ENCODE data around the gene PTPRQ. TPM values are rescaled to one million over a fixed set of nuclear protein-coding genes. Genes with fewer than 3 reads are reported as not detected.

The PTPRQ gene
- total RNA-seq, 1 donor from 2014 or later = 0.64 TPM

DNA sequence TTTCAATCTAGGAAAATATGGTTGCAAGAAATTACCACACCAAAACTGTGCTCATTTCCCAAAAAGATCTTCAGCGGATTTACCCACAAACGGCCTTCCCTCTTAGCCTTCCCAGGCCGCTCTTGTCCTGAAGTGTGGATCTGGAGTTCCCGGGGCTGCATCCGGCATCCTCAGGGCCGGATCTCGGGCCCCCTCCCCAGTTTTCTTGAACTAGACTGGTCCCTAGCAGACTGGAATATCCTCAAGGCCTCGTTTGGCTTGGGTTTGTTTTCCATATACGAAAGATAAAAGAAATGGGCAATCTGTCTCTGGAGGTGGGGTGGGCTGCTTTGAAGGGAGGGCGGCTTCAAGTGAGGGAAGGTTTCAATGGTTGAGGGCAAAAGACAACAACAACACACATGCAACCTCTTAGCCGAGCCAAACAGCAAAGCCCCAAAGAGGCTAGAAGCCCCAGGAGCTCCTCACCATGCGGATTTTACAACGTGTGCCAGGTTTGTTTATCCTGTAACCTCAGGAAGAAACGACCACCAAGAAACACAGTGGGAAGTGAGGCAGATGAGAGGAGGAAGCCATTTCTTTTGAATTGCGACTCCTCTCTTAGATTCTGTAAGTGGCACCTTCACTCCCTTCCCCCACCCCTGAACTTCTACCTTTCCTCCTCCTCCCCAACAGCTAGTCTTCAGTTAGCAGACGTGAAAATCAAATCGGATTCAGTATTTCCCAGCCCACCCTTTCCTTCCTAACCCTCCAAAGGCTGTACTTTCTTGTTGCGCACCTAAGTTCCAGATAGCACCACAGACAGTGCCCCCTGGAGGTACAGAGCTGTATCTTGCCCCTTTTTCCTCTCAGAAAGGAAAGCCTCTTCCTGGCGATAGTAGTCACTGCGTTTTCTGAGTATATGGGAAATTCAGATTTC is 266.0 kb downstream of the PTPRQ start:
- no peak overlapping the region for H3K27ac ChIP-seq
- no peaks in the 10 kb centered on the region for H3K27me3 ChIP-seq
- intact Hi-C loops (cut with DNase I) = no loop called here

DNA sequence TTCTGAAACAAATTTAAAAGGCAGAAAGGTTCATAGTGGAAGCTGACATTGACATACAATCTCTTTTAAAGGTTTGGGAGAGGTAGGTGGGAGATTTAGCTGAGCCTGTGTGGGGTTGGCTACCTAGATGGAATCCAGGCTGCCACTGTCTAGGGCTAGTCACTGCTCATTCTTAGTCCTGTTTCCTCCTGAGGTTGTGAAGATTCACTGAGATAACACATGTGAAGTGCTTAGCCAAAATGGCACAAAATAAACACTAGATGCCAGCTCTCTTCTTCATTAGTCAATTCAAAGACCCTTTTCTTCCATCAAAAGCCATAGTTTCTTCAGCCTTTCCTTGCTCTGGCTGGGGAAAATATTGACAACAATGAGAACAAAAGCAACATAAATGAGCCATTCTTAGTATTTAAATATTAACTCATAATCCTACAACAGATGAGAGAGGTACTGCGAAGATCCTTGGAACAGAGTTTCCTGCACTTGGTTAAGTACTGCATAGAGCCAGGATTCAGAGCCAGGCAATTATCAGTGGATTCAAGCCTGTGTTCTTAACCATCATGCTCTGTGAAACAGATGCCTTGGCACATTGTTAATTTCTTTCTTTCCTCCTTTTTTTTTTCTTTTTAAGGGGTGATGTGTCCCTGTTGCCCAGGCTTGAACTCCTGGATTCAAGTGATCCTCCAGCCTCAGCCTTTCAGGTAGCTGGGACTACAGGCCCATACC is 266.9 kb downstream of the PTPRQ start:
- TF ChIP-seq, protein P1, sequence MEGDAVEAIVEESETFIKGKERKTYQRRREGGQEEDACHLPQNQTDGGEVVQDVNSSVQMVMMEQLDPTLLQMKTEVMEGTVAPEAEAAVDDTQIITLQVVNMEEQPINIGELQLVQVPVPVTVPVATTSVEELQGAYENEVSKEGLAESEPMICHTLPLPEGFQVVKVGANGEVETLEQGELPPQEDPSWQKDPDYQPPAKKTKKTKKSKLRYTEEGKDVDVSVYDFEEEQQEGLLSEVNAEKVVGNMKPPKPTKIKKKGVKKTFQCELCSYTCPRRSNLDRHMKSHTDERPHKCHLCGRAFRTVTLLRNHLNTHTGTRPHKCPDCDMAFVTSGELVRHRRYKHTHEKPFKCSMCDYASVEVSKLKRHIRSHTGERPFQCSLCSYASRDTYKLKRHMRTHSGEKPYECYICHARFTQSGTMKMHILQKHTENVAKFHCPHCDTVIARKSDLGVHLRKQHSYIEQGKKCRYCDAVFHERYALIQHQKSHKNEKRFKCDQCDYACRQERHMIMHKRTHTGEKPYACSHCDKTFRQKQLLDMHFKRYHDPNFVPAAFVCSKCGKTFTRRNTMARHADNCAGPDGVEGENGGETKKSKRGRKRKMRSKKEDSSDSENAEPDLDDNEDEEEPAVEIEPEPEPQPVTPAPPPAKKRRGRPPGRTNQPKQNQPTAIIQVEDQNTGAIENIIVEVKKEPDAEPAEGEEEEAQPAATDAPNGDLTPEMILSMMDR (IDR thresholded peaks at IDR 0.05) = no peak
- Histone ChIP-seq H3K9me3 (no peaks in the 10 kb centered on the region), H3K27me3 (no peaks in the 10 kb centered on the region), H3K36me3 (no peaks in the 10 kb centered on the region), H3K27ac (no peak overlapping the region), H3K4me1 (no peaks in the 10 kb centered on the region), H3K4me3 (no peak overlapping the region)
- intact Hi-C loops (cut with DNase I) = no loop called here
- no peak for DNase-seq (ENCODE audit: low spot score in 2 of 2)

More for the DNA sequence above, 266.0 kb downstream of the PTPRQ start:
- Histone ChIP-seq H3K4me3 (no peak overlapping the region), H3K4me1 (no peaks in the 10 kb centered on the region), H3K36me3 (no peaks in the 10 kb centered on the region), H3K9me3 (no peaks in the 10 kb centered on the region)
- TF ChIP-seq, protein P1 (IDR thresholded peaks at IDR 0.05) = no peak
- DNase-seq (ENCODE audit: low spot score in 2 of 2) = no peak

DNA sequence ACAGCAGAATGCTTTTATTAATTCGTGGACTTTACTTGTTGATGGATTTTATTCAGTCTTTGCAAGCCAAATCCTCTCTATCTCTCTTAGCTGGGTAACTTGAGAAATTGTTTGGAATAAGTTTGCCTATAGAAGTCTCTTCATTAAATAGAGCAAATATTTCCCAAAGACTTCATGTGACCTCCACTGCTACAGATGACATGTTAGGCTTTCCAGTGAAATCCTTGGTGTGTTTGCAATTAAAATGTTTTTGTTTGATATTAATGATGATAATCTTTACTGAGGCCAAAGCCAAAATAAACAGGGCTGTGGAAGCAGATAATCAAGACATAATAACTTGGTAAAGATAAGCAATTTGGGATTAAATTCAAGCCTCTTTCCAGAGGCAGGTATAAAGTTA is 267.8 kb downstream of the PTPRQ start:
- Histone ChIP-seq H3K4me1 (no peaks in the 10 kb centered on the region), H3K27ac (no peak overlapping the region), H3K27me3 (no peaks in the 10 kb centered on the region), H3K36me3 (no peaks in the 10 kb centered on the region), H3K4me3 (no peak overlapping the region), H3K9me3 (no peaks in the 10 kb centered on the region)
- intact Hi-C loops (cut with DNase I) = no loop called here
- DNase-seq (ENCODE audit: low spot score in 2 of 2) = no peak
- TF ChIP-seq, protein P1 (IDR thresholded peaks at IDR 0.05) = no peak

DNA sequence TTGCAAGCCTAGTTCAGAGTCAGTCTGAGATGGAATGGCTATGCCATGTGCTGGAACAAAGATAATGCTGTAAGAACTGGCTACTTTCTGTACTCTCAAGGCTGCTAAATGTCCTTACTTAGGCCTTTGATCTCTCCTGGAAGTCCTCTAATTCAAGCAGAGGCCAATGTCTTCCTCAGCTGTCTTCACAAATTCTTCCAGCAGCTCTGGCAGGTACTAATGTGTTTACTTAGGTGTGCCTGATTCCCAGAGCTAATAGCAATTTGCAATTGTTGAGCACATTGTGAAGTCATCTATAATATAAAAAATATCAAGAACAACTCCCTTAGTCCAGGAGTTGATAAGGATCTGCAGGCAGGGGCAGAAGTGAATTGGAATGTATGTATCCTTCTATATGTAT is 268.8 kb downstream of the PTPRQ start:
- DNase-seq (ENCODE audit: low spot score in 2 of 2) = no peak
- no peaks in the 10 kb centered on the region for H3K9me3 ChIP-seq
- H3K4me3 ChIP-seq = no peak overlapping the region
- H3K4me1 ChIP-seq = no peaks in the 10 kb centered on the region
- no peaks in the 10 kb centered on the region for H3K27me3 ChIP-seq
- intact Hi-C loops (cut with DNase I) = no loop called here
- H3K27ac ChIP-seq = no peak overlapping the region
- H3K36me3 ChIP-seq = no peaks in the 10 kb centered on the region
- TF ChIP-seq, protein P1 (IDR thresholded peaks at IDR 0.05) = no peak

GRCh38 chr12:80713419-80713818 is 269.4 kb downstream of the PTPRQ start:
- intact Hi-C loops (cut with DNase I) = no loop called here

More at GRCh38 chr12:80713419-80713818, 269.4 kb downstream of the PTPRQ start:
- Histone ChIP-seq H3K36me3 (no peaks in the 10 kb centered on the region), H3K27ac (no peak overlapping the region), H3K9me3 (no peaks in the 10 kb centered on the region), H3K4me3 (peak overlapping the region in 1 of 2 donors; percentile 12), H3K27me3 (no peaks in the 10 kb centered on the region), H3K4me1 (no peaks in the 10 kb centered on the region)
- TF ChIP-seq, protein P1 (IDR thresholded peaks at IDR 0.05) = no peak
- no peak for DNase-seq (ENCODE audit: low spot score in 2 of 2)

Measured in ascending aorta (tissue), 2 donors.